A673 (cell line): ENCODE data around the gene STON1. TPM values are rescaled to one million over a fixed set of nuclear protein-coding genes. Genes with fewer than 3 reads are reported as not detected.

ENCODE experiments used
- BruUV-seq: library from RNA; stranded (reverse); fragments of 400-500 nt; replicated peaks from 2 replicates; lab custom pipeline; 2021; lab: Mats Ljungman, UMichigan
- CTCF ChIA-PET: fragments of 300-600 bp; sonication (Branson Sonifier 250); formaldehyde crosslinking; loops from one replicate; lab custom pipeline; 2022; ENCODE audit warnings: antibody characterized with exemption; lab: Charles Lee
- POLR2A ChIA-PET: fragments of 300-600 bp; sonication (Branson Sonifier 250); formaldehyde crosslinking; loops from one replicate; lab custom pipeline; 2022; ENCODE audit warnings: antibody characterized with exemption; ENCODE audit not compliant: low non-redundant PET; lab: Charles Lee
- DNase-seq: peaks from one replicate; pipeline ENCODE4 v3.0.0-alpha.2; 2015; ENCODE audit warnings: low spot score
- H3K27ac ChIP-seq: fragments of 200-600 bp; sonication (generic); 2 replicates; pipeline ENCODE4 v1.5.1; 2016; ENCODE audit warnings: mixed run types, low read depth, mild to moderate bottlenecking, mixed read lengths, antibody characterized with exemption, low read length; ENCODE audit not compliant: poor library complexity, severe bottlenecking
- H3K27me3 ChIP-seq: fragments of 200-600 bp; sonication (generic); replicated peaks from 2 replicates; pipeline ENCODE4 v1.6.1; 2017; ENCODE audit warnings: mixed run types, low read depth, mild to moderate bottlenecking, mixed read lengths, antibody characterized with exemption, low read length; ENCODE audit not compliant: insufficient read depth, poor library complexity
- H3K36me3 ChIP-seq: fragments of 200-600 bp; sonication (generic); 2 replicates; pipeline ENCODE4 v1.6.1; 2016; ENCODE audit warnings: mixed run types, mild to moderate bottlenecking, mixed read lengths, antibody characterized with exemption, low read length; ENCODE audit not compliant: insufficient read depth, poor library complexity, severe bottlenecking
- H3K4me1 ChIP-seq: fragments of 200-600 bp; sonication (generic); 2 replicates; pipeline ENCODE4 v1.6.1; 2017; ENCODE audit warnings: mixed run types, mild to moderate bottlenecking, mixed read lengths, antibody characterized with exemption, low read length; ENCODE audit not compliant: insufficient read depth, poor library complexity, severe bottlenecking
- H3K4me3 ChIP-seq: fragments of 200-600 bp; sonication (generic); 2 replicates; pipeline ENCODE4 v1.5.1; 2016; ENCODE audit warnings: low read depth, mixed run types, mild to moderate bottlenecking, mixed read lengths, low read length; ENCODE audit not compliant: poor library complexity, severe bottlenecking
- H3K9me3 ChIP-seq: fragments of 200-600 bp; sonication (generic); 2 replicates; pipeline ENCODE4 v1.6.1; 2016; ENCODE audit warnings: mixed run types, low read depth, mild to moderate bottlenecking, mixed read lengths, antibody characterized with exemption, low read length; ENCODE audit not compliant: poor library complexity, severe bottlenecking
- CTCF ChIP-seq: fragments of 300-800, 200-600 bp; sonication (generic); conservative IDR thresholded peaks from 2 replicates; pipeline ENCODE4 v1.5.1; 2017; ENCODE audit warnings: low read depth, mild to moderate bottlenecking, antibody characterized with exemption, low read length, moderate library complexity, mixed read lengths
- EZH2 ChIP-seq: fragments of 200-600 bp; sonication (generic); IDR thresholded peaks from 2 replicates; pipeline ENCODE4 v1.6.1; 2017; ENCODE audit warnings: borderline replicate concordance, low read depth, mild to moderate bottlenecking, mixed read lengths, antibody characterized with exemption, low read length; ENCODE audit not compliant: poor library complexity, severe bottlenecking
- intact Hi-C: fragments of 100-400 bp; cut with micrococcal nuclease; formaldehyde crosslinking; loops from one replicate; pipeline ENCODE4 v1.10.0; 2022; ENCODE audit not compliant: unreplicated experiment
- total RNA-seq: library from RNA; stranded (reverse); gene quantifications from 2 replicates; pipeline ENCODE4 v1.2.3, GENCODE V29; 2021

STON1 gene
- total RNA-seq, 1 experiment from 2014 or later: 1.1 TPM

DNA sequence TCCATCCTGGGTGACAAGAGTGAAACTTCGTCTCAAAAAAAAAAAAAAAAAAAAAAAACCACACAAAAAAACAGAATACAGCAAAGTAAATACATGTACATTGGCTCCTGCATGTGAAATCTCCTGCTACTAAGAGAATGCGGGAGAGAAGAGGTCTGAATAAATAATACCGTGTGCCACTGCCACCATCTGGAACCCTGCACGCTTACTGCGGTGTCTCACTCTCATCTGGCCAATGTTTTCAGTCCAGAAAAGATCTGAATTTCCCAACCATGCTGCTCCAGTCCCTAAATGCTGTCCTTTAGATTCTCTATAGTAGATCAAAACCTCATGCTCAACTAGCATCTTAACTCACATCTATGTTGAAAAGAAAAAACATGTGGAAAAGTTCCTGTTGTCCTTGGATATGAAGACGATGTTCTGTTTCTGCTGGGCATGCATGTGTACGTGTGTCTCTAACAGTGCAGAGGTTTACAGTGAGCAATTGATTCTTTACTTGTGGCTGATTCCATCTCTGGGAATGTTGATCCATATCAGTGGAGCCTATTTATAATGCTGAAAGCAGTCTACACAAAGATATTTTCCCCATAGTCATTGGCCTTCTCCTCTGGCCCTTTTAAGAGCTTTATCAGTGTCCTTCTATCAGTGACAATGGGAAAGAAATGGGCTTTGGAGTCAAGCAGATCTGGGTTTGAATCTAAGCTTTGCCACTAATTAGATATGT lies 11.9 kb downstream of the STON1 start:
- Histone ChIP-seq H3K27ac (no peak overlapping the region), H3K4me1 (no peaks in the 10 kb centered on the region), H3K9me3 (no peaks in the 10 kb centered on the region), H3K27me3 (no peaks in the 10 kb centered on the region), H3K36me3 (no peaks in the 10 kb centered on the region), H3K4me3 (no peak overlapping the region)
- ChIA-PET CTCF (no interaction called here), POLR2A (no interaction called here)
- TF ChIP-seq EZH2 (no peak), CTCF (no peak)
- DNase-seq: no peak
- intact Hi-C loops: no loop called here
- no TSS peak for BruUV-seq

GRCh38 chr2:48543895-48544294 lies 13.9 kb downstream of the STON1 start:
- DNase-seq: no peak
- TF ChIP-seq CTCF (no peak), EZH2 (no peak)
- no peak overlapping the region for H3K27ac ChIP-seq
- no peaks in the 10 kb centered on the region for H3K27me3 ChIP-seq
- ChIA-PET POLR2A (no interaction called here), CTCF (no interaction called here)
- no peaks in the 10 kb centered on the region for H3K36me3 ChIP-seq
- BruUV-seq: no TSS peak
- H3K4me1 ChIP-seq: no peaks in the 10 kb centered on the region
- H3K9me3 ChIP-seq: no peaks in the 10 kb centered on the region
- H3K4me3 ChIP-seq: no peak overlapping the region
- intact Hi-C loops: no loop called here

- Histone ChIP-seq H3K27ac (no peak overlapping the region), H3K27me3 (no peaks in the 10 kb centered on the region), H3K4me1 (no peaks in the 10 kb centered on the region), H3K4me3 (no peak overlapping the region), H3K36me3 (no peaks in the 10 kb centered on the region), H3K9me3 (no peaks in the 10 kb centered on the region)
- ChIA-PET CTCF (no interaction called here), POLR2A (no interaction called here)
- no peak for DNase-seq
- intact Hi-C loops: no loop called here
- TF ChIP-seq CTCF (no peak), EZH2 (no peak)
- no TSS peak for BruUV-seq
Observed at GRCh38 chr2:48545244-48545643, 15.3 kb downstream of the STON1 start.
